Measurements from ENCODE around the gene HOXA3.

- TF ChIP-seq POLR2A (IDR thresholded peaks at IDR 0.05) (no peak), CTCF (IDR thresholded peaks at IDR 0.05) (no peak)
These were observed 48.6 kb upstream of the HOXA3 start for GRCh38 chr7:27200761-27201579.
